WERI-Rb-1 (cell line): Measurements from ENCODE around the gene CYP24A1.

Experiments used
- DNase-seq: peaks from one replicate; pipeline ENCODE4 v3.0.0-alpha.2; 2020
- H3K27ac ChIP-seq: fragments of 250-450 bp; sonication (Bioruptor Pico); 2 replicates; pipeline ENCODE4 v1.5.1; 2020; ENCODE audit warnings: mild to moderate bottlenecking, moderate library complexity
- H3K27me3 ChIP-seq: fragments of 250-450 bp; sonication (Bioruptor Pico); 2 replicates; pipeline ENCODE4 v1.5.1; 2021; ENCODE audit warnings: mild to moderate bottlenecking, low read depth, moderate library complexity; ENCODE audit not compliant: insufficient read depth, severe bottlenecking
- H3K36me3 ChIP-seq: fragments of 250-450 bp; sonication (Bioruptor Pico); 2 replicates; pipeline ENCODE4 v1.5.1; 2020; ENCODE audit warnings: mild to moderate bottlenecking, moderate library complexity
- H3K4me3 ChIP-seq: 2 replicates; pipeline ENCODE4 v1.5.1; 2011; ENCODE audit warnings: low read depth, mild to moderate bottlenecking, control low read depth, low read length
- H3K9me3 ChIP-seq: fragments of 250-450 bp; sonication (Bioruptor Pico); 2 replicates; pipeline ENCODE4 v1.5.1; 2021; ENCODE audit warnings: mild to moderate bottlenecking, moderate library complexity; ENCODE audit not compliant: severe bottlenecking
- TF ChIP-seq, protein P1 (sequence below): IDR thresholded peaks from 2 replicates; pipeline ENCODE4 v1.5.1; 2011; ENCODE audit warnings: low read depth, mild to moderate bottlenecking, control low read depth, inconsistent platforms, low read length

Gene CYP24A1

DNA sequence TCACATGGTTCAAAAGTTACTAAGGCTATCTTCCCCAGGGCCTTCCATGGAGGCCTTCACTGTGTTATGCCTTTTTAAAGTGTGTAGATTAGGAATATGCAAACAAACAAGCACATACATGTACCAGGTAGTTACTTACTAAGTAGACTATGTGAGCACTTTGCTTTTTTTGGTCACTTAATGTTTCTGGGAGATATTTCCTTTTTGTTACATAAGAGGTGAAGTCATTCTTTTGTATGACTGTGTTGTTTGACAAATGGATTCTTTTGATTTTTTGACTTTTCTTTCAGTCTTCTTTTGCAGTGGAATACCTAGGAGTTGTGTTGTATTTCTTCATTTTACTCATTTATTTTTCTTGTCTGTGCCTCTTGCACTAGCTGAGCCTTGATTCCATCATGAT is 63.7 kb downstream of the CYP24A1 start:
- Histone ChIP-seq H3K4me3 (no peak overlapping the region), H3K27me3 (peaks cover 78% of the 10 kb centered on the region), H3K27ac (no peak overlapping the region), H3K36me3 (no peaks in the 10 kb centered on the region), H3K9me3 (no peaks in the 10 kb centered on the region)
- DNase-seq, result no peak
- TF ChIP-seq, protein P1, sequence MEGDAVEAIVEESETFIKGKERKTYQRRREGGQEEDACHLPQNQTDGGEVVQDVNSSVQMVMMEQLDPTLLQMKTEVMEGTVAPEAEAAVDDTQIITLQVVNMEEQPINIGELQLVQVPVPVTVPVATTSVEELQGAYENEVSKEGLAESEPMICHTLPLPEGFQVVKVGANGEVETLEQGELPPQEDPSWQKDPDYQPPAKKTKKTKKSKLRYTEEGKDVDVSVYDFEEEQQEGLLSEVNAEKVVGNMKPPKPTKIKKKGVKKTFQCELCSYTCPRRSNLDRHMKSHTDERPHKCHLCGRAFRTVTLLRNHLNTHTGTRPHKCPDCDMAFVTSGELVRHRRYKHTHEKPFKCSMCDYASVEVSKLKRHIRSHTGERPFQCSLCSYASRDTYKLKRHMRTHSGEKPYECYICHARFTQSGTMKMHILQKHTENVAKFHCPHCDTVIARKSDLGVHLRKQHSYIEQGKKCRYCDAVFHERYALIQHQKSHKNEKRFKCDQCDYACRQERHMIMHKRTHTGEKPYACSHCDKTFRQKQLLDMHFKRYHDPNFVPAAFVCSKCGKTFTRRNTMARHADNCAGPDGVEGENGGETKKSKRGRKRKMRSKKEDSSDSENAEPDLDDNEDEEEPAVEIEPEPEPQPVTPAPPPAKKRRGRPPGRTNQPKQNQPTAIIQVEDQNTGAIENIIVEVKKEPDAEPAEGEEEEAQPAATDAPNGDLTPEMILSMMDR, result no peak

DNA sequence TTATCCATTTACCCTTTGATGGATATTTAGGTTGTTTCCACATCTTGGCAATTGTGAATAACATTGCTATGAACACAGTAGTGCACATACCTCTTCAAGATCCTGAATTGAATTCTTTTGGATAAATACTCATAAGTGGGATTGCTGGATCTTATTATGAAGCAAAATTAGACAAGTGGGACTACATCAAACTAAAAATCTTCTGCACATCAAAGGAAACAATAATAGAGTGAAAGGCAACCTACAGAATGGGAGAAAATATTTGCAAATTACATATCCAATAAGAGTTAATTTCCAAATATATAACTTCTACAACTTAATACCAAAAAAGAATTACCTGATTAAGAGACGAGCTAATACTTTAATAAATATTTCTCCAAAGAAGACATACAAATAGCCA is 65.0 kb downstream of the CYP24A1 start:
- H3K36me3 ChIP-seq, result no peaks in the 10 kb centered on the region
- peaks cover 84% of the 10 kb centered on the region for H3K27me3 ChIP-seq
- TF ChIP-seq, protein P1, result no peak
- H3K4me3 ChIP-seq, result no peak overlapping the region
- DNase-seq, result no peak
- no peak overlapping the region for H3K27ac ChIP-seq
- H3K9me3 ChIP-seq, result no peaks in the 10 kb centered on the region

DNA sequence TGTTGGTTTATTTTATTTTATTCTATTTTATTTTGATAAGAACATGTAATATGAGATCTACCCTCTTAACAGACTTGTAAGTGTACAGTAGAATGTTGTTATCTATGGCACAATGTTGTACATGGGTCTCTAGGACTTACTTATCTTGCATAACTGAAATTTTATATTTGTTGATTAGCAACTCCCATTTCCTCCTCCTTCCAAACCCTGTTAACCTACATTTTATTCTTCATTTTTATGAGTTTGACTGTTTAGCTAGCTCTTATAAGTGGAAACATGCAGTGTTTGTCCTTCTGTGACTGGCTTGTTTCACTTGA is 65.5 kb downstream of the CYP24A1 start:
- no peak for DNase-seq
- no peak overlapping the region for H3K27ac ChIP-seq
- H3K27me3 ChIP-seq, result peaks cover 84% of the 10 kb centered on the region
- TF ChIP-seq, protein P1, result no peak
- H3K36me3 ChIP-seq, result no peaks in the 10 kb centered on the region
- H3K4me3 ChIP-seq, result no peak overlapping the region
- H3K9me3 ChIP-seq, result no peaks in the 10 kb centered on the region

DNA sequence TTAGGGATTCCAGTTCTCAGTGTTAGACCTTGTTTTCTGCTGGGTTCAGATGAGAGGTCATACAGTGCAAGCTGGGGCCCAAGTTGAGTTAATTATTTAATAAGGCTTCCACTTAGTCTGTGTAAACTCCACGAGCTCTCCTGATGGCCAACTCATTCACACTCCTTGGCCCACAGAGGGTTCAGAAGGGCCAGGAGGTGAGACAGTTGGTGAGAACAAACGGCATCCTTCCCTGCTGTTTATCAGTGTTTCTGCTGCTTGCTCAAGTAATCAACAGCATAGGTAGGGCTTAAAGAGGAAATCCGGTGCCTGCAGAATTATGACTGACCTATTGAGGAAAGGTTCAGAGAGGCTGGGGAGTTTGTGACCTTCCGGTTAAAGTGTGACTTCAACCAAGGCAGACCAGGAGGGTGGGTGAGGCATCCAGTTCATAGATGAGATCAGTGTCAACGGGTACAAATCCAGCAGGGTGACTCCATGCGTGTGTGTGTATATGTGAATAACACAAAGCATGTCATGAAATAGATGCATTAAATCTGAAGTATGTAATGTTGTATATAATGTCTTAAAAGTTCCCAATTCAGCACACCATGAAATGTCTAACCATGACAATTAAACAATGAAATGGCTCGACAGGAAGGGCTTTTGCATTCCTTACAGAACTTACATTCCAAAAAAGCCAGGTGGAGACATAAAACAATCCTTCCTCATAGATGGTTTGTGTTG is 66.0 kb downstream of the CYP24A1 start:
- TF ChIP-seq, protein P1, result no peak
- Histone ChIP-seq H3K27ac (no peak overlapping the region), H3K36me3 (no peaks in the 10 kb centered on the region), H3K9me3 (no peaks in the 10 kb centered on the region), H3K4me3 (no peak overlapping the region), H3K27me3 (peaks cover 87% of the 10 kb centered on the region)
- DNase-seq, result no peak

DNA sequence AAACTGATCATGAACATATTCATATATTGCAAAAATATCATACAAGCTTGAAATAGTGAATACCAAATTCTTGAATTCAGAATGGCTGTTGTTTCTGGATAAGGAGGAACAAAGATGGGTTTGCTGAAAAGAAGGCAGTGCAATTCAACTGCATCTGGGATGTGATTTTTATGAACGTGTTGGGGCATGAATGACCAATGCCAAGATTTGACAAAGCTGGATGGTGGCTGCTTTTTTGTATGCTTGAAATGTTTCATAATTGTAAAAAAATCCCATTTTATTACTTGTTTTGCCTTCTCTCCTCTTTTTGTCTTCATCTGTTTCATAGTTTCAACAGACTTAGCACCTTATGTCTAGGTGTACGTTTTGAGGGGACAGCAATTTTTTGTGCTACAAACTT is 66.6 kb downstream of the CYP24A1 start:
- TF ChIP-seq, protein P1, result no peak
- no peak for DNase-seq
- Histone ChIP-seq H3K27ac (no peak overlapping the region), H3K9me3 (no peaks in the 10 kb centered on the region), H3K4me3 (no peak overlapping the region), H3K27me3 (peaks cover 86% of the 10 kb centered on the region), H3K36me3 (no peaks in the 10 kb centered on the region)

DNA sequence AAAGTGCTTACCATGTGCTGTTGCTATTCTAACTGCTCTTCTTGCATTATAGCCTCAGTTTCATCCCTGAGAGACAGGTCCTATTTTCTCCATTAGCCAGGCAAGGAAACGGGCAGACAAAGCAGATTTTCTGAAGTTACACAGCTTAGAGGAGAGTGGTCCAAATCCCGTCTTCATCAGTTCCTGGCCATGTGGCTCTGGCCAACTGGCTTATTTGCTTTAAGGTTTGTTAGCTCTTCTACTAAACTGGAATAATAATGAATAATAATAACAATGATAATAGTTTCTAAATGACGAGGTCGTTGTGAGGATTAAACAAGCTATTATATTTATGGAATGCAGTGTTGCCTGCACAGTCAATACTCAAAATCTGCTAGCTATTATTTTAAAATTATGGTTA is 67.6 kb downstream of the CYP24A1 start:
- H3K27me3 ChIP-seq, result peaks cover 85% of the 10 kb centered on the region
- DNase-seq, result no peak

More for the DNA sequence above, 67.6 kb downstream of the CYP24A1 start:
- no peak overlapping the region for H3K27ac ChIP-seq
- TF ChIP-seq, protein P1, result no peak
- H3K4me3 ChIP-seq, result no peak overlapping the region
- H3K9me3 ChIP-seq, result no peaks in the 10 kb centered on the region
- no peaks in the 10 kb centered on the region for H3K36me3 ChIP-seq
